GM20431 (cell line): ENCODE measurements around the gene RPS27L.

ENCODE experiments used
- in situ Hi-C: fragments of 300-500 bp; cut with MseI, MboI; formaldehyde crosslinking; loops from one replicate; pipeline ENCODE4 v1.15.0; 2020; ENCODE audit warnings: low sequenced_read_pairs; ENCODE audit not compliant: unreplicated experiment

The RPS27L gene

GRCh38 chr15:63155486-63155885, 1.8 kb downstream of the RPS27L start:
- in situ Hi-C loops: no loop called here

GRCh38 chr15:63151665-63152064, 5.6 kb downstream of the RPS27L start:
- in situ Hi-C loops: no loop called here

- in situ Hi-C loops: no loop called here
Measured at GRCh38 chr15:63146684-63147083, 10.6 kb downstream of the RPS27L start.

- in situ Hi-C loops: no loop called here
Measured at GRCh38 chr15:63145426-63145825, 11.9 kb downstream of the RPS27L start.

GRCh38 chr15:63140936-63141335, 16.3 kb downstream of the RPS27L start:
- in situ Hi-C loops: no loop called here

DNA sequence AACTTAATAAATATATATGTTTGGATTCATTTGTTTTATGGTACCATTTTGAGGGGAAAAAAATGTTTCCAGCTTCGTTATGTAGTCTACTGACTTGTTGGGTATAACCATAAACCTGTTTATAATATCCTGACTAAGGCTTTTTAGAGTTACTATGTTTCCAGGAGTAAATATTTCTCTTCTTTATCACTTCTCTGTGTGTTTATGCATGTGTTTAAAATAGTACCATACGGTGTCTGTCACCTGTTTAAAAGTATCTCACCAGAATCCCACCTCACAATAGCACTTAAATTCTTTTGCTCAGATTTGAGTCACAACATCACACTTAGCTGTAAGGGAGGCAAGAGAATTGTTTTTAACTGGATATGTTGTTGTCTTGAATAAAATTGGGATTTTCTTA, 20.5 kb downstream of the RPS27L start:
- in situ Hi-C loops: no loop called here

DNA sequence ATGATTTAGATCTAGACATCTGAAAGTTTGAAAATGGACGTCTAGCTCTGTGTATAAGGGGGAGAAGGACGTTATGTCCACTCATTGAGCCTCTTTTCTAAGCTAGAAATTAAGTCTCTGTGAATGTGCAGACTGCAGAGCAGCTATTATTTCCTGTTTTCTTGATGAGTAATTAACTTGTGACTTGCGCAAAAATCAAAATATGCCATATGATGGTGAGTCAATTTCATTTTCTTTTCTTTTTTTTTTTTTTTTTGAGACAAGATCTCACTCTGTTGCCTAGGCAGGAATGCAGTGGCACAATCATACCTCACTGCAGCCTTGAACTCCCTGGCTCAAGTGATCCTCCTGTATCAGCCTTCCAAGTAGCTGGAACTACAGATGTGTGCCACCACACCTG, 21.5 kb downstream of the RPS27L start:
- in situ Hi-C loops: no loop called here

- in situ Hi-C loops: no loop called here
Measured at GRCh38 chr15:63135281-63135680, 22.0 kb downstream of the RPS27L start.

- in situ Hi-C loops: no loop called here
Measured at GRCh38 chr15:63134245-63134985, 22.9 kb downstream of the RPS27L start.

DNA sequence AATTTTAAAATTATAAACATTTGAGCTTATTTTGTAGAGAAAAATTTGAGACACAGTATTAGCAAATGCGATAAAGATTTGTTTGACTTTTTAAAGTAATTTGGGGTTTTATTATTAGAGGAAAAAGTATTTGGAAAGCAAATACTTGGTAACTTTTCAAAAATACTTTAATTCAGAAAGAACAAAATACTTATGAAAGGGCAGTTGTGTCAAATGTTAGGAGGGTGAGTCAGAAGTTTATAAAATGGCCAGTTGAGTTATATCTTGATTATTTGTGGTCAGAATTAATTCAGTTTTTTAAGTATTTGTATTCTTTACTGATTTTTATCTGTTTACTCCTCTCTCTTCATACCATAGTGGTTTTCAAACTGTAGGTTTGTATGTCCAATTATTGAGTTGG, 23.5 kb downstream of the RPS27L start:
- in situ Hi-C loops: no loop called here

GRCh38 chr15:63126726-63127125, 30.6 kb downstream of the RPS27L start:
- in situ Hi-C loops: no loop called here

GRCh38 chr15:63124506-63124905, 32.8 kb downstream of the RPS27L start:
- in situ Hi-C loops: no loop called here

- in situ Hi-C loops: no loop called here
Measured at GRCh38 chr15:63122002-63122875, 35.0 kb downstream of the RPS27L start.

DNA sequence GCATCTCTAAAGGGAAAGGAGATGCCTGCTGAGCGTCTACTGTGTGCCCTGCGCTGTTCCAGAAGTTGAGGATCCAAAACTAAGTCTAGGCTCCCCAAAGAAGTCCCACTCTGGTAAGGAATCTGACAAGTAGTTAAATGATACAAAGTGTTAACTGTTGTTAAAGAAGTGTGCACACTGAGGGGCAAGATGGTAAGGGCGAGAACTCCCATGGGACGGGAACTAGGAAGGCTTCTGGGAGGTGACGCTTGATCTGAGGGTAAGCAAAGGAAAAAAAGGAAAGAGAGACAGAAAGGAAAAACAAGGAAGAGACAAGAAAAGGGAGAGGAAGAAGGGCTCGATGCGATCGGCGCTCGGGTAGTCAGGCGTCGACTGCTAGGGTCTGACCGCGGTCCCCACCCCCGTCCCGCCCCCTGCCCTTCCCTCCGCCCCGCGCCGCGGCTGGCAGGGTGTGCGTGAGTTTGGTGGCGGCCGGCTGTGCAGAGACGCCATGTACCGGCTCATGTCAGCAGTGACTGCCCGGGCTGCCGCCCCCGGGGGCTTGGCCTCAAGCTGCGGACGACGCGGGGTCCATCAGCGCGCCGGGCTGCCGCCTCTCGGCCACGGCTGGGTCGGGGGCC, 35.8 kb downstream of the RPS27L start, which contains the start of gene LACTB:
Gene LACTB (plus strand): TSS at position 480 of the 620 bp plus-strand sequence. CDS start 11 bp downstream, at position 491.
- in situ Hi-C loops: no loop called here

GRCh38 chr15:63118854-63119253, 38.4 kb downstream of the RPS27L start:
- in situ Hi-C loops: no loop called here

DNA sequence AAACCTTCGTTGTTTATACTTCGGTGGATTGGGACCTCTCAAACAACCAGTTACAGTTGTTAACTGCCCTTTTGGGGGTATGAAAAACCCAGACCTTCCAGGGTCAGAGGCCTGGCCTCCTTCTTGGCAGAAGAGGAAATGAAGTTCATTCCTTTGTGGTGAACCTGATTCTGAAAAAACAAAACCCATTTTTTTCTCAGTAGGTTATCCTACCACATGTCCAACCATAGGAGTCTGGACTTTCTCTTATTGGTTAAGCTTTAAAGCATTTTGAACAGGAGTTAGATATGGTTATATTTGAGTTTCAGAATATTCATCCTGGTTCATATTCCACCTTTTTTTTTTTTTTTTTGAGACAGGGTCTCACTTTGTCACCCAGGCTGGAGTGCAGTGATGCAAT, 42.8 kb downstream of the RPS27L start:
- in situ Hi-C loops: no loop called here

GRCh38 chr15:63112871-63113270, 44.4 kb downstream of the RPS27L start:
- in situ Hi-C loops: no loop called here

- in situ Hi-C loops: no loop called here
Measured at GRCh38 chr15:63111481-63111880, 45.8 kb downstream of the RPS27L start.

DNA sequence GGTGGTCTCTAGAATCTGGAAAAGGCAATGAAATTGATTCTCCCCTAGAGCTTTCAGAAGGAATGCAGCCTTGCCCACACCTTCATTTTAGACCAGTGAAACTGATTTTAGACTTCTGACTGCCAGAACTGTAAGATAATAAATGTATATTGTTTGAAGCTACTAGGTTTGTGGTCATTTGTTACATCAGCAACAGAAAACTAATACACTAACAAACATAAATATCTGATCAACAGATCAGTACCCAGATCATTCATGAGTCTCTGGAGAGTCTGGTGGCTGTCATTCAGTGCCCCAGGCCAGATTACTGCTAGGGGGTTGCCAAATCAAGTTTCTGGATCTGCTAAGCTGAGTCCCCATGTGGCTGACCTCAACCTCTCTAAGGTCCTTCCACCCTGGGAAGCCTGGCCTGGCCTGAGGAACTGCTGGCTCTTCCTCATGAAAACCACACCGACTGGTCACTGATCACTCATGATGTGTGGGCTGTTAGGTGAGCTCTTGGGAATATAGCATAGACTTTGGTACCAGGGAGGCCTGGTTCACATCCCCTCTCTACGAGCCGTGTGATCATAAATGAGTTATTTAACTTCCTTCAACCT, 46.8 kb downstream of the RPS27L start:
- in situ Hi-C loops: no loop called here

DNA sequence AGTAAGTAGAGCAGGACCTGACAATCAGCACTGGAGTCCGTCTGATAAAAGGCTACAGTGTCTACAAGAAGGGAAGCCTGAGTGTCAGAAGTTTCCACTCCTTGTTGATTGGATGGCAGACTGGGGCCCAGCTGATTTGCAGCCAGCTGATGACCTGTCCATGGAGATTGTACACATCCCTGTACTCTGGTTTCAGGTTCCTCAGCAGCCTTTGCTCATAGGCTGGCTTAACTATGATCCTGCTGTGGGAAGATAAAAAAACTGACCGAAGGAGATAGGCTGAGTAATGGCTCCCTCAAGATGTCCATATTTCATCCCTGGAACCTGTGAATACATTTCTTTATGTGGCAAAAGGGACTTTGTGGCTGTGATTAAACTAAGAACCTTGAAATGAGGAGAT, 47.4 kb downstream of the RPS27L start:
- in situ Hi-C loops: no loop called here
